ENCODE data around the gene ZNF267.
"Not testable (repeated sequence)": the region's sequence is repeated elsewhere in the genome, so short reads cannot be mapped to it uniquely, and the experiment has no call there.

Gene ZNF267

DNA sequence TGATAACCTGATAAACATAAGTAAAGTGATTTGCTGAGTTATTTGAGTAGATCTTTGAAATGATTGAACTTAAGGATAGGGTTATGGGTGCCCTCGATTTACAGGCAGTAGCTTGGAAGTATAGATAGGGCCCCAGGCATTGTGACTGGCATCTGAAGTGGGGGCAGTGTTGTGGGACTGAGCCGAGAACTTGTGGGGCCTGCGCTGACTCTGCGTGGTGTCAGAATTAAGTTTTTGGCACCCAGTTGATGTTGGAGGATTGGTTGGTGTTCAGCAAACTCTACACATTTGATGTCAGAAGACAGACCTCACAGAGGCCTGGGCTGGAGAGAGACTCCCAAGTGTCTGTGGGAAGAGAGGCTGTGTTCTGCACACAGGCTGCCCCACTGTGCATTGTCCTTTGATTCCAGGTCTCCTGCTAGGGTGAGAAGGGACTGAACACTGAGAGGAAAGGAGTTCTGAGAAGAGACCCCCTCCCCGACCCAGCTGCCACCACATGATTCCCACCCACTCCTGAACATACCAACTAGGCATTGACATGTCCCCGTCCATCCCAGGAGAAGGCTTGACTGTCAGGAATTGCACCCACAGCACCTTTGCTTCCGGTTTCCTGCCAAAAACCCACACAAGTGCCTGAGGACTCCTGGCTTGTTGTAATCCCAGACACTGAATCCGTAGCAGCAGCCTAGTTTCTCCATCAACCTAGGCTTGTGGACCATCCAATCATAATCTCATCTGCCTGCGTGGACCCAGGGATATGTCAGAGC, 4.5 kb downstream of the ZNF267 start:
- DNase-seq (ENCODE audit: low read depth in 2 of 2), result no peak

DNA sequence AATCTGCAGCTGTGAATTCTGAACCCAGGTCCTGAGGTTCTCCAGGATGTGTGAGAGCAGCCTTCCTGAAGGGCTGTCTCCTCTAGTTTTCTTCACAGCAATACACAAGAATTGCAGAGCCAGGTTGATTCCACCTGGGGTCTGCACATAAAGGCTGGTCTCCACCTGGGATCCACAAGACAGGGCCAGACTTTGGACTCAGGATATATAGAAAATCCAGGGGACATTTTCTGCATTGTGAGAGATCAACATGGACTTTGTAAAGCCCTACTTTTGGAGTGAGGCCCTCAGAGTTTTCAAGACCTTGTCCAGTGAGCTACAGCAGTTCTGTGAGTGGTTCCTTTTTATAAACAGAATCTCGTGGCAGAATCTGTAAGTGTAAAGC, 6.3 kb downstream of the ZNF267 start:
- no peak for DNase-seq (ENCODE audit: low read depth in 2 of 2)

DNA sequence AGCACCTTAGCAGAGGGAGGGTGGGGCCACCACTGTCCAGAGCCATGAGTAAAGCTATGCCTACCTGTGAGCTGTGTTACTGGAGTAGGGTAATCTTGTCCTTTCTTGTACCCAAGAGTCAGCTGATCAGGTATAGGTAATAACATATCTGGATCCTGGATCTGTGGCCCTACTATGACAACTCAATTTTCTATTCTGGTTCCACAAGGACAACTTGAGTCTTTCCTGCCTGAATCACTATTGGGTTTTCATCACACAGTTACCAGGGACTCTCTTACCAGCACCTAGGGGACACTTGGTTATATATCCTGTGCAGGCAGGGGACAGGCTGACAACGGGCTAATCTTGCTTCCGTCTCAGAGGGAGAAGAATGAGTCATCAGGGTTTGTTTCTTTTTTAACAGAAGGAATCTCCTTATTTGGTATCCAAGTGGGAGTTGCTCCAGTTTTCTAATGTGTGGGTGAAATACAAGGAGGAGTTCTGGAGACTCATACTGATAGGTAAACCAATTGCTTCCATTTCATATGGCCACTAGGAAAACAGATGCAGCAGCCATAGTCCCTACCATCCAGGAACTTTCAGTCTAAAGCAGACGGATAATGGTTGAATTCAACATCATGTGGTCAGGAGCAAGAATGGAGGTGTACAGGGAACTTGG, 6.8 kb downstream of the ZNF267 start:
- DNase-seq (ENCODE audit: low read depth in 2 of 2), result peak in 1 of 2 donors; percentile 32

DNA sequence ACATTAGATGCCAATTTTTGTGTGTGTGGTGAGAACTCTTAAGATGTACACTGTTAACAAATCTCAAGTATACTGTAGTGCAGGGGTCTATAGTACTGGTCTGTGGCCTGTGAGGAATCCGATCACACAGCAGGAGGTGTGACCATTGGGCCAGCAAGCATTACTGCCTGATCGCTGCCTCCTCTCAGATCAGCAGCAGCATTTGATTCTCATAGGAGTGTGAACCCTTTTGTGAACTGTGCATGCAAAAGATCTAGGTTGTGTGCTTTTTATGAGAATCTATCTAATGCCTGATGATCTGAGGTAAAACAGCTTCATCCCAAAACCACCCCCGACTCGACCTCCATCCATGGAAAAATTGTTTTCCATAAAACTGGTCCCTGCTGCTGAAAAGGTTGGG, 12.6 kb downstream of the ZNF267 start:
- no peak for DNase-seq (ENCODE audit: low read depth in 2 of 2)

DNA sequence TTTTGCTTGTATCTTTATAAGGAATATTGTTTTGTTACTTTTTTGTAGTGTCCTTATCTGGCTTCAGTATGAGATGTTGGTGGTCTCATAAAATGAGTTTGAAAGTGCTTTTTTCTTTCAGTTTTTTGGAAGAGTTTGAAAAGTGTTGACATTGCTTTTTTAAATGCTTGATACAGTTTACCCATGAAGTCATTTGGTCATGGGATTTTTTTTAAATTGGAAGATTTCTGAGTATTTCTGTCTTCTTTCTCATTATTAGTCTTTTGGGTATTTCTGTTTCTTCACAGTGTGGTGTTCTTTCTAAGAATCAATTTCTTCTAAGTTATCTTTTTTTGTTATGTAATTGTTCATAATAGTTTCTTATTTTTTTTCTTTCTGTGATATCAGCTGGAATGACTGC, 15.1 kb downstream of the ZNF267 start:
- no peak for DNase-seq (ENCODE audit: low read depth in 2 of 2)

DNA sequence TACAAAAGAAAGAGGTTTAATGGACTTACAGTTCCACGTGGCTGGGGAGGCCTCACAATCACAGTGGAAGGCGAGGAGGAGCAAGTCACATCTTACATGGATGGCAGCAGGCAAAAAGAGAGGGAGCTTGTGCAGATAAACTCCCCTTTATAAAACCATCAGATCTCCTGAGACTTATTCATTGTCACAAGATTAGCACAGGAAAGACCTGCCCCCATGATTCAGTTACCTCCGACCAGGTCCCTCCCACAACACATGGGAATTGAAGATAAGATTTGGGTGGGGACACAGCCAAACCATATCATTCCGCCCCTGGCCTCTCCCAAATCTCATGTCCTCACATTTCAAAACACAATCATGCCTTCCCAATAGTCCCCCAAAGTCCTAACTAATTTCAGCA, 18.5 kb downstream of the ZNF267 start:
- DNase-seq (ENCODE audit: low read depth in 2 of 2), result not testable (repeated sequence)

DNA sequence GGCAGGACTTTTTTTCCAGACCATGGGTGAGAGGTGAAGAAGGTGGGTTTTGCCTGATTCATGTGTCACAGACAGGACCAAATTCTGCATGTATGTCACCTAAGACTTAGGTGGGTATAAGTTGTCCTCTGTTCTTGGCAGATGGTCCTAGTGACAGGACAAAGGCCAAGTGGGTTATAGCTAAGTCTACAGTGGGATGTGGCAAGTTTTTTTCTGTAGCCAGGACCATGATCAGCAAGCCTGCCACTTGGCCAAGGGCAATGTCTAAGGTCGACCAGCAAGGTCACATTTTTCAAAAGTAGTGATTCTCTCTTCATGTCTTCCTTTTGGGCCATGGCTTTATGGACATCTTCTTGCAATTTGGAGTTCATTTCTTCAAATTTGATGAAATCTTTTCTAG, 20.2 kb downstream of the ZNF267 start:
- no peak for DNase-seq (ENCODE audit: low read depth in 2 of 2)

DNA sequence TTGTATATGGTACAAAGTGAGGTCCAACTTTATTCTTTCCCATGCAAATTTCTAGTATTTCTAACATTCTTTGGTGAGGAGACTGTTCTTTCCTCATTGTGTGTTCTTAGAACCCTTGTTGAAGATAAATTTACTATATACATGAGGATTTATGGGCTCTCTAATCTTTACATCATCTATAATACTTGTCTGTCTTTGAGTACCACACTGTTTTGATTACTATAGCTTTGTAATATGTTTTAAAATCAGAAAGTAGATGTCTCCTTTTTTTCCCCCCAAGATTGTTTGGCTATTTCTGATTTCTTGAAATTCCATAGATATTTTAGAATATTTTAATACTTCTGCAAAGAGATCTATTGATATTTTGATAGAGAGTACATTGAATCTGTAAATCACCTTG, 23.7 kb downstream of the ZNF267 start:
- DNase-seq (ENCODE audit: low read depth in 2 of 2), result no peak

DNA sequence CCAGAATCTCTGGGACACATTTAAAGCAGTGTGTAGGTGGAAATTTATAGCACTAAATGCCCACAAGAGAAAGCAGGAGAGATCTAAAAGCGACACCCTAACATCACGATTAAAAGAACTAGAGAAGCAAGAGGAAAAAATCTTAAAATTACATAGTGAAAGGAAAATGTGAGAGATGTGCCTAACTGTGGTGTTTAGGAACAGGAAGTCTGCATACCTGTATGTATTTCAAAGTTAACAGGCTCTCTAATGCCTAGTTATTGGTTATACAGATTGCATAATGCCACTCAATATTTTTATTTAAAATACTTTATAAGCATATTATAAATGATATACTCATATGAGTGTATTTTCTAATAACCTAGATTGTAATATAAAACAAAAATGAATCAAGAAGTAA, 25.9 kb downstream of the ZNF267 start:
- DNase-seq (ENCODE audit: low read depth in 2 of 2), result no peak

DNA sequence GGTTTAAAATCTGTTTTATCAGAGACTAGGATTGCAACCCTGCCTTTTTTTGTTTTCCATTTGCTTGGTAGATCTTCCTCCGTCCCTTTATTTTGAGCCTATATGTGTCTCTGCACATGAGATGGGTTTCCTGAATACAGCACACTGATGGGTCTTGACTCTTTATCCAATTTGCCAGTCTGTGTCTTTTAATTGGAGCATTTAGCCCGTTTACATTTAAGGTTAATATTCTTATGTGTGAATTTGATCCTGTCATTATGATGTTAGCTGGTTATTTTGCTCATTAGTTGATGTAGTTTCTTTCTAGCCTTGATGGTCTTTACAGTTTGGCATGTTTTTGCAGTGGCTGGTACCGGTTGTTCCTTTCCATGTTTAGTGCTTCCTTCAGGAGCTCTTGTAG, 31.0 kb downstream of the ZNF267 start:
- DNase-seq (ENCODE audit: low read depth in 2 of 2), result not testable (repeated sequence)

DNA sequence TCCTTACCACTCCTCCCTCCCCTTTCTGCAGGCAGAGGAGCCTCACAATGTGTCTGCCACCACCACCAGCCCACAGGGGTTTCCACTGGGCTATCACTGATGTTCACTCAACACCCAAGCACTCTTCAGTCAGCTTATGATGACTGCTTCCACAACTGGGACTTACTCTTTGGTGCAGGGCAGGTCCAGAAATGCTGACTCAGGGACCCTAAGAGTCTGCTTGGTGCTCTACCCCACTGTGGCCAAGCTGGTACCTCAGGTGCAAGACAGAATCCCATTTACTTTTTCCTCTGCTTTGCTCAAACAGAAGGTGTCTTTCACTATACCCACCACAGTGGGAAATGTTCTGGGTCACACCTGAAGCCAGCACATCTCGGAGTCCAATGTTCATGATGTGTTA, 40.1 kb downstream of the ZNF267 start:
- no peak for DNase-seq (ENCODE audit: low read depth in 2 of 2)

DNA sequence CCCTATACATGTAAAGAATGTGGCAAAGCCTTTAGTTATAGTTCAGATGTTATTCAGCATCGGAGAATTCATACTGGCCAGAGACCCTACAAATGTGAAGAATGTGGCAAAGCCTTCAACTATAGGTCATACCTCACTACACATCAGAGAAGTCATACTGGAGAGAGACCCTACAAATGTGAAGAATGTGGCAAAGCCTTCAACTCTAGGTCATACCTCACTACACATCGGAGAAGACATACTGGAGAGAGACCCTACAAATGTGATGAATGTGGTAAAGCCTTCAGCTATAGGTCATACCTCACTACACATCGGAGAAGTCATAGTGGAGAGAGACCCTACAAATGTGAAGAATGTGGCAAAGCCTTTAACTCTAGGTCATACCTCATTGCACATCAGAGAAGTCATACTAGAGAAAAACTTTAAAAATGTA, 42.5 kb downstream of the ZNF267 start:
- no peak for DNase-seq (ENCODE audit: low read depth in 2 of 2)

DNA sequence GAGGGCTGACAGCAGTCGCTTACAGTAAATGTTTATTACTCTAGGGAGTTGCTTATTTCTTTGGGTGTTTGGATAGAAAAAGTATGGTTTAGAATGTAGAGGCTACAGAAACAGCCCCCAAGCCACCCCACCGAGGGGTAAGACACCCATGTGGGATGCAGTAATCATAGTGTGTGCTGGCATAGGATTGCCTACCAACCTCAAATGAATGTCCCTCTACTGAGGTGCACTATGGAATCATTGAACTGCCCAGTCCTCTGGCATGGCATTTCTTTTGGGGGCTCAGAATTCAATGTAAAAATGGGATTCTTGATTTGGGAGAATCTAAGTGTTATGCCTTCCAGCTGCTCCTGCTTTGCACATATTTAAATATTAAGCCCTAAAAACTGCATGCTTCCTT, 46.8 kb downstream of the ZNF267 start:
- no peak for DNase-seq (ENCODE audit: low read depth in 2 of 2)

DNA sequence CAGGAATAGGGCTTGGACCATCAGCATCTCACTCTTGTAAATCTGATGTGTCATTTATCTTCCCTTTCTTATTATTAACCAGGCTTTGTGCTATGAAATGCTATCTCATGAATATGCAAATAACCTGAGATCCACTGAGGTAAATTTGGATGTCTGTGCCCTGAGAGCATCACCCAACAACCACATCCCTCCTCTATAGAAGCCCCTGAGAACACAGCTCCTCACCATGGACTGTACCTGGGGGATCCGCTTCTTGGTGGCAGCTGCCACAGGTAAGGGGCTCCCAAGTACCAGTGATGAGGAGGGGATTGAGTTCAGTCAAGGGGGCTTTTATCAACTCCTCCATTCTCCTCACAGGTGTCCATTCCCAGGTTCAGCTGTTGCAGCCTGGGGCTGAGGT, 78.2 kb downstream of the ZNF267 start:
- not testable (repeated sequence) for DNase-seq (ENCODE audit: low read depth in 2 of 2)

DNA sequence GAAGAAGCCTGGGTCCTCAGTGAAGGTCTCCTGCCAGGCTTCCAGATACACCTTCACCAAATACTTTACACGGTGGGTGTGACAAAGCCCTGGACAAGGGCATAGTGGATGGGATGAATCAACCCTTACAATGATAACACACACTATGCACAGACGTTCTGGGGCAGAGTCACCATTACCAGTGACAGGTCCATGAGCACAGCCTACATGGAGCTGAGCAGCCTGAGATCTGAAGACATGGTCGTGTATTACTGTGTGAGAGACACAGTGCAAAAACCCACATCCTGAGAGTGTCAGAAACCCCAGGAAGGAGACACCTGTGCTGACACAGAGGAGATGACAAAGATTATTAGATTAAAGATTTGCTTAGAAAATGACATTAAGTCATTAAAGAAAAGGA, 78.6 kb downstream of the ZNF267 start:
- DNase-seq (ENCODE audit: low read depth in 2 of 2), result not testable (repeated sequence)

DNA sequence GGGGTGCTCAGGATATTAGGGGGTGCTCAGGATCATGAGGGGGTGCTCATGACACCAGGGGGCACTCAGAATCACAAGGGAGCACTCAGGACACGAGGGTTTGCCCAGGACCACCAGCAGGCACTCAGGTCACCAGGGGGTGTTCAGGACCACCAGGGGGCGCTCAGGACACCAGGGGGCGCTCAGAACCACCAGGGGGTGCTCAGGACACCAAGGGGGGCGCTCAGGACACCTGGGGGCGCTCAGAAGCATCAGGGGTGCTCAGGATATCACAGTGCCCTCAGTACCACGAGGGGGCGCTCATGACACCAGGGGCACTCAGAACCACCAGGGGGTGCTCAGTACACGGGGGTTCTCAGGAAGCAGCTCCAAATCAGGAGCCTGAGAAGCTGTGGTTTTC, 82.6 kb downstream of the ZNF267 start:
- DNase-seq (ENCODE audit: low read depth in 2 of 2), result not testable (repeated sequence)

DNA sequence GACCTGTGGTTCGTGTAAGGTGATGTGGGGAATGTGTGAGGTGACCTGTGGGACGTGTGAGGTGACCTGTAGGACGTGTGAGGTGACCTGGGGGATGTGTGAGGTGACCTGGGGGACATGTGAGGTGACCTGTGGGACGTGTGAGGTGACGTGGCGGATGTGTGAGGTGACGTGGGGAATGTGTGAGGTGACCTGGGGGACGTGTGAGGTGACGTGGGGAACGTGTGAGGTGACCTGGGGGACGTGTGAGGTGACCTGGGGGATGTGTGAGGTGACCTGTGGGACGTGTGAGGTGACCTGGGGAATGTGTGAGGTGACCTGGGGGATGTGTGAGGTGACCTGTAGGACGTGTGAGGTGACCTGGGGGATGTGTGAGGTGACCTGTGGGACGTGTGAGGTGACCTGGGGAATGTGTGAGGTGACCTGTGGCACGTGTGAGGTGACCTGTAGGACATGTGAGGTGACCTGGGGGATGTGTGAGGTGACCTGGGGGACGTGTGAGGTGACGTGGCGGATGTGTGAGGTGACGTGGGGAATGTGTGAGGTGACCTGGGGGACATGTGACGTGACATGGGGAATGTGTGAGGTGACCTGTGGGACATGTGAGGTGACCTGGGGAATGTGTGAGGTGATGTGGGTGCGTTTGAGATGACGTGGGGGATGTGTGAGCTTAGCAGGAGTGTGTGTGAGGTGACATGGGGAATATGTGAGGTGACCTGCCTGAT, 86.7 kb downstream of the ZNF267 start:
- DNase-seq (ENCODE audit: low read depth in 2 of 2), result not testable (repeated sequence)
